Vagina (tissue), 2 donors: Measurements from ENCODE around the gene SYDE2. TPM values are rescaled to one million over a fixed set of nuclear protein-coding genes. Genes with fewer than 3 reads are reported as not detected.
"Not testable (repeated sequence)": the region's sequence is repeated elsewhere in the genome, so short reads cannot be mapped to it uniquely, and the experiment has no call there.

Source experiments
- DNase-seq, 2 donors: peaks; one replicate each; pipeline ENCODE4 v3.0.0-alpha.2; 2017; ENCODE audit errors: extremely low spot score in 2 of 2
- H3K27ac ChIP-seq: fragments of 200-600 bp; sonication (generic); one replicate; pipeline ENCODE4 v1.5.1; 2019
- H3K27me3 ChIP-seq: fragments of 200-600 bp; sonication (generic); one replicate; pipeline ENCODE4 v1.5.1; 2019
- H3K36me3 ChIP-seq, 2 donors: fragments of 200-600 bp; sonication (generic); one replicate each; pipeline ENCODE4 v1.5.1; 2017 to 2019
- H3K4me1 ChIP-seq: fragments of 200-600 bp; sonication (generic); one replicate; pipeline ENCODE4 v1.5.1; 2019
- H3K4me3 ChIP-seq, 2 donors: fragments of 200-600 bp; sonication (generic); 1 replicate in 1 of 2; 2 replicates in 1 of 2; pipeline ENCODE4 v1.5.1; 2016 to 2019
- H3K9me3 ChIP-seq: fragments of 200-600 bp; sonication (generic); one replicate; pipeline ENCODE4 v1.5.1; 2019
- POLR2A ChIP-seq, 2 donors: fragments of 450-650 bp; IDR thresholded peaks; one replicate each; pipeline ENCODE4 v1.6.1; 2017; ENCODE audit warnings: antibody characterized with exemption in 2 of 2, mild to moderate bottlenecking in 2 of 2, moderate library complexity in 2 of 2
- POLR2AphosphoS5 ChIP-seq, 2 donors: sonication (generic); formaldehyde crosslinking; IDR thresholded peaks; one replicate each; pipeline ENCODE4 v1.9.0; 2017; ENCODE audit warnings: antibody characterized with exemption in 2 of 2, mild to moderate bottlenecking in 2 of 2, low read depth in 1 of 2; ENCODE audit not compliant: insufficient read depth in 1 of 2
- intact Hi-C: fragments of 100-400 bp; cut with DNase I; formaldehyde crosslinking; loops from one replicate; pipeline ENCODE4 v1.15.1; 2023
- total RNA-seq: library from RNA; depleted of rRNA; stranded (reverse); fragments of >200 nt; gene quantifications from one replicate; pipeline ENCODE4 v1.2.3, GENCODE V29; 2016
- TF ChIP-seq, protein P1 (sequence below), 3 experiments: fragments of 450-650 bp in 2 of 3; fragments of 200-600 bp in 1 of 3; sonication (generic) in 1 of 3; IDR thresholded peaks; one replicate each; pipeline ENCODE4 v1.5.1; 2017 to 2019; ENCODE audit warnings: antibody characterized with exemption in 3 of 3, mild to moderate bottlenecking in 2 of 3, moderate library complexity in 2 of 3

Gene SYDE2
- total RNA-seq, 1 donor from 2014 or later: 4.7 TPM

DNA sequence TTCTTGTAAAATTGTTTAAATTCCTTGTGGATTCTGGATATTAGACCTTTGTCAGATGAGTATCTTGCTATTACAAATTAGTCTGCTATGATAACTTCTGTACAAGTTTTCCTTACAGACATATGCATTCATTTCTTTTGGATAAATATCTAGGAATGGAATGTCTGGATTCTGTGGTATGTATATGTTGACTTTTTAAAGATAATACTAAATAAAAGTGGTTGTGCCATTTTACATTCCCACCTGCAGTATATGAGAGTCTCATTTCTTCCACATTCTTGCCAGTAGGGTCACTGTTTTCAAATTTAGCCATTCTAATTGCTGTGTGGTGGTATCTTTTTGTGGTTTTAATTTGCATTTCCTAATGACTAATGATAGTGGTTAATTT, 53.9 kb downstream of the SYDE2 start:
- H3K36me3 ChIP-seq: no peaks in the 10 kb centered on the region
- no peak overlapping the region for H3K27ac ChIP-seq
- DNase-seq: no peak
- H3K9me3 ChIP-seq: no peaks in the 10 kb centered on the region
- intact Hi-C loops: no loop called here
- TF ChIP-seq, protein P1, sequence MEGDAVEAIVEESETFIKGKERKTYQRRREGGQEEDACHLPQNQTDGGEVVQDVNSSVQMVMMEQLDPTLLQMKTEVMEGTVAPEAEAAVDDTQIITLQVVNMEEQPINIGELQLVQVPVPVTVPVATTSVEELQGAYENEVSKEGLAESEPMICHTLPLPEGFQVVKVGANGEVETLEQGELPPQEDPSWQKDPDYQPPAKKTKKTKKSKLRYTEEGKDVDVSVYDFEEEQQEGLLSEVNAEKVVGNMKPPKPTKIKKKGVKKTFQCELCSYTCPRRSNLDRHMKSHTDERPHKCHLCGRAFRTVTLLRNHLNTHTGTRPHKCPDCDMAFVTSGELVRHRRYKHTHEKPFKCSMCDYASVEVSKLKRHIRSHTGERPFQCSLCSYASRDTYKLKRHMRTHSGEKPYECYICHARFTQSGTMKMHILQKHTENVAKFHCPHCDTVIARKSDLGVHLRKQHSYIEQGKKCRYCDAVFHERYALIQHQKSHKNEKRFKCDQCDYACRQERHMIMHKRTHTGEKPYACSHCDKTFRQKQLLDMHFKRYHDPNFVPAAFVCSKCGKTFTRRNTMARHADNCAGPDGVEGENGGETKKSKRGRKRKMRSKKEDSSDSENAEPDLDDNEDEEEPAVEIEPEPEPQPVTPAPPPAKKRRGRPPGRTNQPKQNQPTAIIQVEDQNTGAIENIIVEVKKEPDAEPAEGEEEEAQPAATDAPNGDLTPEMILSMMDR (IDR thresholded peaks at IDR 0.05): no peak
- TF ChIP-seq POLR2A (IDR thresholded peaks at IDR 0.05) (no peak), POLR2AphosphoS5 (IDR thresholded peaks at IDR 0.05; ENCODE audit: insufficient read depth in 1 of 2, low read depth in 1 of 2) (no peak)
- H3K4me1 ChIP-seq: no peaks in the 10 kb centered on the region
- H3K4me3 ChIP-seq: no peak overlapping the region
- H3K27me3 ChIP-seq: no peaks in the 10 kb centered on the region

DNA sequence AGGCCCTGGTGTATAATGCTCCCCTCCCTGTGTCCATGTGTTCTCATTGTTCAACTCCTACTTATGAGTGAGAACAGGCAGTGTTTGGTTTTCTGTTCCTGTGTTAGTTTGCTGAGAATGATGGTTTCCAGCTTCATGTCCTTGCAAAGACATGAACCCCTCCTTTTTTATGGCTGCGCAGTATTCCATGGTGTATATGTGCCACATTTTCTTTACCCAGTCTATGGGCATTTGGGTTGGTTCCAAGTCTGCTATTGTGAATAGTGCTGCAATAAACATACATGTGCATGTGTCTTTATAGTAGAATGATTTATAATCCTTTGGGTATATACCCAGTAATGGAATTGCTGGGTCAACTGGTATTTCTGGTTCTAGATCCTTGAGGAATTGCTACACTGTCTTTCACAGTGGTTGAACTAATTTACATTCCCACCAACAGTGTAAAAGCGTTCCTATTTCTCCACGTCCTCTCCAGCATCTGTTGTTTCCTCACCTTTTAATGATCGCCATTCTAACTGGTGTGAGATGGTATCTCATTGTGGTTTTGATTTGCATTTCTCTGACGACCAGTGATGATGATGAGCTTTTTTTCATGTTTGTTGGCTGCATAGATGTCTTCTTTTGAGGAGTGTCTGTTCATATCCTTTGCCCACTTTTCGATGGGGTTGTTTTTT, 54.4 kb downstream of the SYDE2 start:
- H3K27me3 ChIP-seq, intact Hi-C loops, DNase-seq: not testable (repeated sequence)

DNA sequence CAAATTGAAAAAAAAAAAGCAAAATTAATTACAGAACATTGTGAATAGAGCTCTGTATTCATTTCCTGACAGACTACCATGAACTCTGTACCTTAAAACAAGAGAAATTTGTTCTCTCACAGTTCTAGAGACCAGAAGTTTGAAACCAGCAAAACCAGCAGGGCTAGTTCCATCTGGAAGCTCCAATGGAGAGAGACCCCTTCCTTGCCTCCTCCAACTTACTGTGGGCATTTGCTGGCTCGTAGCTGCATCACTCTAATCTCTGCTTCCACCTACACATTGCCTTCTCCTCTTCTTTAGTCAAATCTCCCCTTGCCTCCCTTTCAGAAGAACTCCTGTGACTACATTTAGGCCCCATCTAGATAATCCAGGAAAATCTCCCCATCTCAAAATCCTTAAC, 56.5 kb downstream of the SYDE2 start:
- H3K4me3 ChIP-seq: no peak overlapping the region
- no peaks in the 10 kb centered on the region for H3K27me3 ChIP-seq
- TF ChIP-seq POLR2AphosphoS5 (IDR thresholded peaks at IDR 0.05; ENCODE audit: insufficient read depth in 1 of 2, low read depth in 1 of 2) (no peak), POLR2A (IDR thresholded peaks at IDR 0.05) (no peak)
- TF ChIP-seq, protein P1 (IDR thresholded peaks at IDR 0.05): no peak
- intact Hi-C loops: no loop called here
- no peak overlapping the region for H3K27ac ChIP-seq
- no peaks in the 10 kb centered on the region for H3K4me1 ChIP-seq
- H3K36me3 ChIP-seq: no peaks in the 10 kb centered on the region
- DNase-seq: no peak
- H3K9me3 ChIP-seq: no peaks in the 10 kb centered on the region

More for the DNA sequence above, 54.4 kb downstream of the SYDE2 start:
- not testable (repeated sequence) for H3K27ac ChIP-seq, H3K36me3 ChIP-seq, H3K4me3 ChIP-seq, H3K4me1 ChIP-seq, H3K9me3 ChIP-seq

DNA sequence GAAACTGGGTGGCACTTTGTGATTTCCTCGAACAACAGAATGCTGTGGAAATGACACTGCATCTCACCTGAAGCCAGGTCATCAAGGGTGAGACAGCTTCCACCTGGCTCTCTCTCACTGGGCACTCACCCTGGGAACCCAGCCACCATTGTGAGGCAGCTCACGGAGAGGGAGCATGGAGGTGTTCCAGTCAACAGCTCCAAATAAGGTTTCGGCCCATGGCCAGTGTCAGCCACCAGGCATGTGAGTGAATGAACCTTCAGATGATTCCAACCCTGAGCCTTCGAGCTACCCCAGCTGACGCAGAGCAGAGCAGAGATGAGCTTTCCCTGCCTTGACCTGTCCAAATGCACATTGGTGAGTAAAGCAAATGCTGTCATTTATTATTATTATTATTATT, 58.1 kb downstream of the SYDE2 start:
- DNase-seq: no peak
- TF ChIP-seq, protein P1 (IDR thresholded peaks at IDR 0.05): no peak
- TF ChIP-seq POLR2A (IDR thresholded peaks at IDR 0.05) (no peak), POLR2AphosphoS5 (IDR thresholded peaks at IDR 0.05; ENCODE audit: insufficient read depth in 1 of 2, low read depth in 1 of 2) (no peak)
- Histone ChIP-seq H3K27me3 (no peaks in the 10 kb centered on the region), H3K9me3 (no peaks in the 10 kb centered on the region), H3K4me1 (no peaks in the 10 kb centered on the region), H3K27ac (no peak overlapping the region), H3K4me3 (no peak overlapping the region), H3K36me3 (no peaks in the 10 kb centered on the region)
- intact Hi-C loops: no loop called here

DNA sequence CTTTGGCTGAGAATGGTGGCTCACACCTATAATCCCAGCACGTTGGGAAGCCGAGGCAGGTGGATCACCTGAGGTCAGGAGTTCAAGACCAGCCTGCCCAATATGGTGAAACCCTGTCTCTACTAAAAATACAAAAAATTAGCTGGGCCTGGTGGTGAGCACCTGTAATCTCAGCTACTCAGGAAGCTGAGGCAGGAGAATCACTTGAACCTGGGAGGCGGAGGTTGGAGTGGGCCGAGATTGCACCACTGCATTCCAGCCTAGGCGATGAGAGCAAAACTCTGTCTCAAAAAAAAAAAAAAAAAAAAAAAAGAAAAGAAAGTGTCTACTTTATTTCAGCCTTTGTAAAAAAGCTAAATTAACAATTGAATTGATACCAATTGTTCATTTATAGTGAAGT, 62.4 kb downstream of the SYDE2 start:
- H3K27me3 ChIP-seq, H3K36me3 ChIP-seq, H3K27ac ChIP-seq, intact Hi-C loops, H3K9me3 ChIP-seq, H3K4me1 ChIP-seq, H3K4me3 ChIP-seq, DNase-seq: not testable (repeated sequence)

DNA sequence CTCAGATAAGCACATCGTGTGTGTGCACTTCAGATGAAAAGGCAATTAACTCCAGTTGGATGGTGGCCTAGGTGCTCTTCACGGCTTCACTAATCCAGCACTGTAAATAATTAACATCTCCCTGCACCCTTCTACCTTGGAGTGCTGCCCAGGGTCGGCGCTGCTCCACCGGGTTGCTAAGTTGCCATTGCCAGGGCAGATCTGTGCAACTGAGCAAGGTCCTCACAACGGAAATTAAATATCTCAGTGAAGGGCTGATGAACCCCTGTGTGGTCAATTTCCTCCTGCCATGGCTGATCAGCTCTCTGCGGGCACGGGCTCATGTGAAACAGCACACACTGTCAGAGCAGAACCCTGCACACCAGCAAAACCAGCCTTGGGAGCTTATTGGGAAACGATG, 63.2 kb downstream of the SYDE2 start:
- H3K4me3 ChIP-seq: no peak overlapping the region
- no peak overlapping the region for H3K27ac ChIP-seq
- intact Hi-C loops: no loop called here
- H3K4me1 ChIP-seq: no peaks in the 10 kb centered on the region
- no peak for DNase-seq
- no peaks in the 10 kb centered on the region for H3K36me3 ChIP-seq
- TF ChIP-seq, protein P1 (IDR thresholded peaks at IDR 0.05): no peak
- TF ChIP-seq POLR2A (IDR thresholded peaks at IDR 0.05) (no peak), POLR2AphosphoS5 (IDR thresholded peaks at IDR 0.05; ENCODE audit: insufficient read depth in 1 of 2, low read depth in 1 of 2) (no peak)
- no peaks in the 10 kb centered on the region for H3K27me3 ChIP-seq
- H3K9me3 ChIP-seq: no peaks in the 10 kb centered on the region
